Measurements from ENCODE around the gene FGD5.

- TF ChIP-seq REST (IDR thresholded peaks at IDR 0.05; ENCODE audit: insufficient read depth in 1 of 2, low read depth in 2 of 2, low read length in 2 of 2) (no peak), TAF1 (IDR thresholded peaks at IDR 0.05; ENCODE audit: borderline replicate concordance, insufficient read depth, low read length) (no peak), POLR2AphosphoS5 (IDR thresholded peaks at IDR 0.05; ENCODE audit: low read depth, low read length) (no peak), FOXP2 (optimal IDR thresholded peaks at IDR 0.05; ENCODE audit: borderline replicate concordance, extremely low read depth, extremely low read length, insufficient read depth) (no peak)
Measured at GRCh38 chr3:14770591-14770990, 48.2 kb upstream of the FGD5 start.

All from PFSK-1 (cell line).